ENCODE measurements around the gene ACAD8.

The ACAD8 gene

DNA sequence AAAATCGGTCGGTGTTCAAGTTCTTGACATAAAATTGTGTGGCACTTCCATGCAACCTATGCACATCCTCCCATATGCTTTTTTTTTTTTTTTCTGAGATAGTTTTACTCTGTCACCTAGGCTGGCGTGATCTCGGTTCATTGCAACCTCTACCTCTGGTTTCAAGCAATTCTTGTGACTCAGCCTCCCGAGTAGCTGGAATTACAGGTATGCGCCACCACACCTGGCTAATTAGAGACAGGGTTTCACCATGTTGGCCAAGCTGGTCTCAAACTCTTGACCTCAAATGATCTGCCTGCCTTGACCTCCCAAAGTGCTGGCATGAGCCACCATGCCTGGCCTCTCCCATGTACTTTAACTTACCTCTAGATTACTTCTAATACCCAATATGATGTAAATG, 37.8 kb downstream of the ACAD8 start:
- CTCF ChIA-PET = no interaction called here
- no peak for DNase-seq (ENCODE audit: extremely low spot score)
- POLR2A ChIA-PET = interaction anchor here (0.7 kb wide), 1 partner anchor 266 kb away, joined by 3 read pairs; no protein-coding TSS in a partner anchor
- TF ChIP-seq, protein P1, sequence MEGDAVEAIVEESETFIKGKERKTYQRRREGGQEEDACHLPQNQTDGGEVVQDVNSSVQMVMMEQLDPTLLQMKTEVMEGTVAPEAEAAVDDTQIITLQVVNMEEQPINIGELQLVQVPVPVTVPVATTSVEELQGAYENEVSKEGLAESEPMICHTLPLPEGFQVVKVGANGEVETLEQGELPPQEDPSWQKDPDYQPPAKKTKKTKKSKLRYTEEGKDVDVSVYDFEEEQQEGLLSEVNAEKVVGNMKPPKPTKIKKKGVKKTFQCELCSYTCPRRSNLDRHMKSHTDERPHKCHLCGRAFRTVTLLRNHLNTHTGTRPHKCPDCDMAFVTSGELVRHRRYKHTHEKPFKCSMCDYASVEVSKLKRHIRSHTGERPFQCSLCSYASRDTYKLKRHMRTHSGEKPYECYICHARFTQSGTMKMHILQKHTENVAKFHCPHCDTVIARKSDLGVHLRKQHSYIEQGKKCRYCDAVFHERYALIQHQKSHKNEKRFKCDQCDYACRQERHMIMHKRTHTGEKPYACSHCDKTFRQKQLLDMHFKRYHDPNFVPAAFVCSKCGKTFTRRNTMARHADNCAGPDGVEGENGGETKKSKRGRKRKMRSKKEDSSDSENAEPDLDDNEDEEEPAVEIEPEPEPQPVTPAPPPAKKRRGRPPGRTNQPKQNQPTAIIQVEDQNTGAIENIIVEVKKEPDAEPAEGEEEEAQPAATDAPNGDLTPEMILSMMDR (IDR thresholded peaks at IDR 0.05; ENCODE audit: control extremely low read depth, extremely low read depth, low read depth, missing control alignments) = no peak

DNA sequence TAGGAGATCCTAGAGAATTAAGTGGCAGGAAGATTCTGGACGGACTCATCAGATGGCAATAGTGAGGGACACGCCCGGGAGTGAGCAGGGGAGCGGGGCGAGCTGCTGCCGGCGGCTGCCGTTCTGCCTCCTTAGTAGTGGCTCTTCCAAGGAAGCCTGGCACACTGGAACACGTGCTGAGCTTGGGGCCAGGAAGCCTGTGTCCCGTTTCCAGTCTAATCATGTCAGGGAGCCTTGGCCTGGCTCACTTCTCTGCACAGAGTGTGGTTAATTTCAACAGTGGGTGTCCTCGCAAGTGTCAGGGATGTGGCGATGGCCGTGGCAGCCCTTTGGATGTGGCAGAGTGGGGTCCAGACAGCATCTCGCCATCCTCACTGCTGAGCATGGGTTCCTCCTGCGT, 39.3 kb downstream of the ACAD8 start:
- ChIA-PET POLR2A (no interaction called here), CTCF (interaction anchor here (1.1 kb wide), 1 partner anchor 30 kb away, joined by 4 read pairs; no protein-coding TSS in a partner anchor)
- TF ChIP-seq, protein P1 (IDR thresholded peaks at IDR 0.05; ENCODE audit: control extremely low read depth, extremely low read depth, low read depth, missing control alignments) = no peak
- DNase-seq (ENCODE audit: extremely low spot score) = peak; percentile 9

DNA sequence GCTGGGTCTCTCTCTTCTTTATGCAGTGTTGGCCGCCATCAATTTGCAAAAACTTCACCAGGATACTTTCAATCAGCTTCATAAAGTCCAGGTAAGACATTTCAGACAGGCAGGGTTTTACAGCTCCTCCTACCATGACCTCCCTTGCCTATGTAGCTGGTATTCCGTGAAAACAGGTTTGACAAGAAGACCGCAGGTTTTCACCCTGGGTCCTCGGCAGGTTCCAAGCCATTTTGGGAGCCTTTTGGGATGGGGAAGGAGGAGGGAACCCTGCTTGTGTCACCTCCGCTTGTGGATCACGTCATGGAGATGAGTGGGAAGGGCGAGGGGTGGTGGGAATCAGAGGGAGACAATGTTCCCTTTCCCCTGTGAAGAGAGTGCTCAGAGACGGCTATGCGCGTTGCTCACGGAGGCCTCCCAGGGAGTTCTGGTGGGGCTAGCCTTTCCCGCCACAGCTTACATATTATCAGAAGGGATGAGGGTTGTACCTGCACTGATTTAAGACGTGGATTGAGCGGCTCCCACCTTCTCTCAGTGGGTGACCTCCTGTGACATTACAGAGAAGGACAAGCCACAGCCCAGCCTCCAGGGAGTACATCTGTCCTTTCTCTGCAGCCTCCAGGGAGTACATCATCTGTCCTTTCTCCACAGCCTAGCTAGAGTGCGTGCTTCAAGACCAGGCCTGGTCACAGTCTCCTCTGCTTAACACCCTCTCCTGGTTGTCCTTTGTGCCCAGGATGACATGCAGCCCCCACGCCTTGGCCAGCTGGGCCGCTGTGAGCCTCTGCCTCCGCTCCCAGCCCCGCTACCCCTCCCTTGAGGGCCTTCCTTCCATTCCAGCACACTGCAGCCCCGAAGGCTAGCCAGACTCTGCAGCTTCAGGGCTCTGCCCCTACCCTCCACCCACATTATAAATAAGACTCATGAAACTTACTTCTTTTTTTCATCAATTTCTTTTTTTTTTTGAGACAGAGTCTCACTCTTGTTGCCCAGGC, 40.0 kb downstream of the ACAD8 start:
- ChIA-PET POLR2A (no interaction called here), CTCF (no interaction called here)
- DNase-seq (ENCODE audit: extremely low spot score) = peak; percentile 11
- TF ChIP-seq, protein P1 (IDR thresholded peaks at IDR 0.05; ENCODE audit: control extremely low read depth, extremely low read depth, low read depth, missing control alignments) = no peak

DNA sequence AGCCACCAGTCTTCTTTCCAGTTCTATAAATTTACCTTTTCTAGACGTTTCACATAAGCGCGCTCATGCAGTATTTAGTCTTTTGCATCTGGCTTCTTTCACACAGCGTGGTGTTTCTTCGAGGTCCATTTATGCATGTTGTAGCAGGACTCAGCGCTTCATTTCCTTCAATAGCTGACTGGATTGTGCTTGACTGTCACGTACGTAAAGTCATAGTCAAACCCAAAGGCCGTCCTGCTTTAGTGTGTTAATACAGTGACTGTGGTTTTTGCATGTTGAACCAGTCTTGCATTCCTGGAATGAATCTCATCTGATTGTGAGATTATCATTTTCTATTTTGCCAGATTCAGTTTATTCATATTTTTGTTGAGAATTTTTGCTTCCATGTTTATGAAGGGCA, 41.3 kb downstream of the ACAD8 start:
- TF ChIP-seq, protein P1 (IDR thresholded peaks at IDR 0.05; ENCODE audit: control extremely low read depth, extremely low read depth, low read depth, missing control alignments) = no peak
- ChIA-PET POLR2A (no interaction called here), CTCF (no interaction called here)
- DNase-seq (ENCODE audit: extremely low spot score) = no peak

DNA sequence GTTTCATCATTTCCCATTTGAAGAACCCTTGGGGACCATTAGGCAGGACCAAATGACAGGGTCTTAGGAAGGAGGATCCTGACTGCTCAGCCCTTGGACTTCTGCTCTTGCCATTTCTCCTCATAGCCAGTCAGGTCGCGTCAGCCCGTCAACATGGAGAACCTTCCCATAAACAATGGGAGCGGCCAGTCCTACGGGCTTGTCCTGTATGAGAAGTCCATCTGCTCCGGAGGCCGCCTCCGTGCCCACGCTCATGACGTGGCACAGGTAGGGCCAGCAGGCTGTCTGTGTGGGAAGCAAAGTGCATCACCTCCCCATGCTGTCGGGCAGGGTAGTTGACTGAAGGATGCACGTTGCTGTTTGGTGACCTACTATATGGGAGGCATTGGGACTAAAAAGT, 58.9 kb downstream of the ACAD8 start:
- ChIA-PET POLR2A (no interaction called here), CTCF (no interaction called here)
- DNase-seq (ENCODE audit: extremely low spot score) = no peak
- TF ChIP-seq, protein P1 (IDR thresholded peaks at IDR 0.05; ENCODE audit: control extremely low read depth, extremely low read depth, low read depth, missing control alignments) = no peak

DNA sequence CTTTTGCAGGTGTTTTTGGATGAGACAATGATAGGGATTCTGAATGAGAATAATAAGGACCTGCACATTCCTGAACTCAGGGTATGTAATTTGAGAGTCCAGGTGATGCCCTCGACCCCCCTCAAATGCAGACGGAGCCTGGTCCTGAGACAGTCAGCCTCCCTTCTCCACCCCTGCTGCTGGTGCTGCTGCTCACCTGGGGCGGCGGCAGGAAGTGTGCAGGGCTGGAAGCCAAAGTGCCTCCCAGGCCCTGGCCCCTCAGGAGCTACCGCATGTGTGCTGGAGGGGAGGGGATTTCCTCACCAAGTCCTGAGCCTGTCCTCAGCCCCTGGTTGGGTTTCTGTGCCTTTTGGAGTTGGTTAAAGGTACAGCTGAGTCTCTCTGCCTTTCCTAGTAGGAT, 59.4 kb downstream of the ACAD8 start:
- ChIA-PET POLR2A (no interaction called here), CTCF (no interaction called here)
- DNase-seq (ENCODE audit: extremely low spot score) = no peak
- TF ChIP-seq, protein P1 (IDR thresholded peaks at IDR 0.05; ENCODE audit: control extremely low read depth, extremely low read depth, low read depth, missing control alignments) = no peak
